GM23338 (cell line): Measurements from ENCODE around the gene DNAAF5. TPM values are rescaled to one million over a fixed set of nuclear protein-coding genes. Genes with fewer than 3 reads are reported as not detected.

Experiments used
- ATAC-seq: fragments of 200-7000 bp; cut with Tn5 transposase; 3 replicates; pipeline ENCODE4 v1.9.1; 2020
- DNase-seq: peaks from one replicate; pipeline ENCODE4 v3.0.0-alpha.2; 2015; ENCODE audit warnings: low spot score
- H2AFZ ChIP-seq: fragments of 200-600 bp; sonication (generic); 2 replicates; pipeline ENCODE4 v1.8.0; 2016; ENCODE audit warnings: antibody characterized with exemption, mild to moderate bottlenecking, moderate library complexity
- H3F3A ChIP-seq: fragments of 200-600 bp; sonication (generic); replicated peaks from 2 replicates; pipeline ENCODE4 v1.8.0; 2017; ENCODE audit warnings: antibody characterized with exemption, mixed run types, low read depth
- H3K27ac ChIP-seq: fragments of 200-600 bp; sonication (generic); 2 replicates; pipeline ENCODE4 v1.6.1; 2016; ENCODE audit warnings: low read depth
- H3K27me3 ChIP-seq: fragments of 200-600 bp; sonication (generic); 2 replicates; pipeline ENCODE4 v1.8.0; 2016; ENCODE audit warnings: mild to moderate bottlenecking, mixed run types, moderate library complexity; ENCODE audit not compliant: insufficient read depth
- H3K36me3 ChIP-seq: fragments of 200-600 bp; sonication (generic); 2 replicates; pipeline ENCODE4 v1.8.0; 2016; ENCODE audit warnings: mild to moderate bottlenecking; ENCODE audit not compliant: insufficient read depth
- H3K4me1 ChIP-seq: fragments of 200-600 bp; sonication (generic); 2 replicates; pipeline ENCODE4 v1.8.0; 2016; ENCODE audit warnings: mild to moderate bottlenecking, moderate library complexity; ENCODE audit not compliant: insufficient read depth
- H3K4me2 ChIP-seq: fragments of 200-600 bp; sonication (generic); 2 replicates; pipeline ENCODE4 v1.7.1; 2017; ENCODE audit warnings: mixed run types
- H3K4me3 ChIP-seq: fragments of 200-600 bp; sonication (generic); 2 replicates; pipeline ENCODE4 v1.6.1; 2016; ENCODE audit warnings: mixed run types
- H3K79me2 ChIP-seq: fragments of 200-600 bp; sonication (generic); replicated peaks from 2 replicates; pipeline ENCODE4 v1.8.0; 2017; ENCODE audit warnings: mild to moderate bottlenecking; ENCODE audit not compliant: insufficient read depth
- H3K9me2 ChIP-seq: fragments of 200-600 bp; sonication (generic); 2 replicates; pipeline ENCODE4 v1.8.0; 2017; ENCODE audit not compliant: insufficient read depth
- H4K20me1 ChIP-seq: fragments of 200-600 bp; sonication (generic); replicated peaks from 2 replicates; pipeline ENCODE4 v1.8.0; 2017; ENCODE audit warnings: mild to moderate bottlenecking; ENCODE audit not compliant: insufficient read depth
- H3K27ac Mint-ChIP-seq: 2 replicates; pipeline ENCODE4 v1.8.0; 2020; ENCODE audit warnings: inconsistent platforms, mild to moderate bottlenecking, moderate library complexity, mixed read lengths
- H3K27me3 Mint-ChIP-seq: 3 replicates; pipeline ENCODE4 v1.8.0; 2022; ENCODE audit warnings: low read depth, mild to moderate bottlenecking, moderate library complexity, mixed read lengths, inconsistent platforms; ENCODE audit not compliant: insufficient read depth, poor library complexity
- H3K36me3 Mint-ChIP-seq: 3 replicates; pipeline ENCODE4 v1.8.0; 2021; ENCODE audit warnings: low read depth, mild to moderate bottlenecking, inconsistent platforms, moderate library complexity, mixed read lengths
- H3K4me1 Mint-ChIP-seq: 3 replicates; pipeline ENCODE4 v1.8.0; 2020; ENCODE audit warnings: mild to moderate bottlenecking, inconsistent platforms, mixed read lengths
- H3K4me3 Mint-ChIP-seq: 3 replicates; pipeline ENCODE4 v1.8.0; 2021; ENCODE audit warnings: moderate library complexity, mild to moderate bottlenecking, inconsistent platforms, mixed read lengths
- H3K9me3 Mint-ChIP-seq: 3 replicates; pipeline ENCODE4 v1.8.0; 2020; ENCODE audit warnings: moderate library complexity, mild to moderate bottlenecking, inconsistent platforms, mixed read lengths
- CREB1 ChIP-seq: fragments of 250-450 bp; sonication (Bioruptor Pico); IDR thresholded peaks from 2 replicates; pipeline ENCODE4 v1.5.0; 2020; ENCODE audit warnings: low read depth, mild to moderate bottlenecking, moderate library complexity
- CTCF ChIP-seq, 2 experiments: fragments of 200-600 bp in 1 of 2; sonication (generic) in 1 of 2; conservative IDR thresholded peaks; 2 replicates each; pipeline versions ENCODE4 v1.5.1 to v1.6.1; 2016 to 2017; ENCODE audit warnings: antibody characterized with exemption in 2 of 2, low read depth in 2 of 2, mild to moderate bottlenecking in 2 of 2, moderate library complexity in 1 of 2
- ETS1 ChIP-seq: IDR thresholded peaks from 2 replicates; pipeline ENCODE4 v1.6.1; 2016; ENCODE audit warnings: antibody characterized with exemption
- EZH2 ChIP-seq: fragments of 200-600 bp; sonication (generic); IDR thresholded peaks from one replicate; pipeline ENCODE4 v1.8.0; 2017; ENCODE audit warnings: antibody characterized with exemption, mild to moderate bottlenecking, low read depth; ENCODE audit not compliant: unreplicated experiment
- EZH2phosphoT487 ChIP-seq: fragments of 200-600 bp; sonication (generic); IDR thresholded peaks from one replicate; pipeline ENCODE4 v1.8.1; 2018; ENCODE audit warnings: antibody characterized with exemption; ENCODE audit not compliant: unreplicated experiment
- JUNB ChIP-seq: IDR thresholded peaks from one replicate; pipeline ENCODE4 v1.6.1; 2016; ENCODE audit warnings: antibody characterized with exemption; ENCODE audit not compliant: unreplicated experiment
- NANOG ChIP-seq: IDR thresholded peaks from 2 replicates; pipeline ENCODE4 v1.6.1; 2016; ENCODE audit warnings: antibody characterized with exemption, borderline replicate concordance
- POLR2AphosphoS5 ChIP-seq: IDR thresholded peaks from 2 replicates; pipeline ENCODE4 v1.6.1; 2016; ENCODE audit warnings: antibody characterized with exemption, low read depth
- REST ChIP-seq: IDR thresholded peaks from one replicate; pipeline ENCODE4 v1.6.1; 2018; ENCODE audit warnings: antibody characterized with exemption; ENCODE audit not compliant: unreplicated experiment
- STAT1 ChIP-seq: IDR thresholded peaks from one replicate; pipeline ENCODE4 v1.6.1; 2016; ENCODE audit warnings: antibody characterized with exemption; ENCODE audit not compliant: unreplicated experiment
- ZNF114 ChIP-seq: fragments of 250-450 bp; sonication (Bioruptor Pico); IDR thresholded peaks from 2 replicates; pipeline ENCODE4 v1.5.0; 2020; ENCODE audit warnings: mild to moderate bottlenecking, moderate library complexity
- ZNF331 ChIP-seq: fragments of 250-450 bp; sonication (Bioruptor Pico); IDR thresholded peaks from 2 replicates; pipeline ENCODE4 v1.5.0; 2020; ENCODE audit warnings: low read depth, mild to moderate bottlenecking, moderate library complexity
- polyA plus RNA-seq: library from polyadenylated mRNA; unstranded; fragments of >200 nt; fragmentation: Nextera tagmentation; extraction: Ambion mirVana; gene quantifications from 2 replicates; pipeline ENCODE4 v1.2.1, GENCODE V29; 2016
- total RNA-seq: library from RNA; depleted of rRNA; stranded (reverse); fragments of >200 nt; shearing (Covaris generic); gene quantifications from 2 replicates; pipeline ENCODE4 v1.2.3, GENCODE V29; 2014
- TF ChIP-seq, protein P1 (sequence below): fragments of 250-450 bp; sonication (Bioruptor Pico); IDR thresholded peaks from 2 replicates; pipeline ENCODE4 v1.5.0; 2020; ENCODE audit warnings: mild to moderate bottlenecking, moderate library complexity

The DNAAF5 gene
- total and polyA plus RNA-seq, 2 experiments from 2014 or later, result 20.4 to 86.7 TPM

DNA sequence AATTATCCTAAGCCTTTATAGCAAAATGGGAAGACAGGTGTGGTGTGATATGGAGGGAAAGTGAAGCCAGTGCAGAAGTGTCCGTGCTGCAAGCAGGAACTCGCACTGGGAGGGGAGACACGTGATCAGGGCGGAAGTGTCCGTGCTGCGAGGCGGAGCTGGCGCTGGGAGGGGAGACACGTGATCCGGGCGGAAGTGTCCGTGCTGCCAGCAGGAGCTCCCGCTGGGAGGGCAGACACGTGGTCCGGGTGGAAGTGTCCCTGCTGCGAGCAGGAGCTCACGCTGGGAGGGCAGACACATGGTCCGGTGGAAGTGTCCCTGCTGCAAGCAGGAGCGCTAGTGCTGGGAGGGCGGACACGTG is 41.1 kb downstream of the DNAAF5 start:
- Mint-ChIP-seq H3K36me3 (peaks cover 50% of the 10 kb centered on the region), H3K27me3 (peaks cover 8% of the 10 kb centered on the region), H3K4me3 (no peak overlapping the region), H3K9me3 (no peaks in the 10 kb centered on the region; the same call in 2 of the 3 replicates), H3K27ac (no peak overlapping the region), H3K4me1 (no peaks in the 10 kb centered on the region; the same call in 2 of the 3 replicates)
- H3K4me1 ChIP-seq, result no peaks in the 10 kb centered on the region
- H3K4me3 ChIP-seq, result no peak overlapping the region
- H3K27ac ChIP-seq, result no peak overlapping the region
- DNase-seq (no peak), ATAC-seq (no peak)
- H3K79me2 ChIP-seq, result 0 out of 2 replicates have a peak, but pooled peaks cover 4% of the 10 kb centered on the region
- no peak overlapping the region for H2AFZ ChIP-seq
- H3K4me2 ChIP-seq, result no peak overlapping the region
- H3F3A ChIP-seq, result no peaks in the 10 kb centered on the region; the same call in 1 of the 2 replicates
- no peak for TF ChIP-seq ZNF114 (CRISPR knock-in tag)
- no peak for TF ChIP-seq CTCF (conservative IDR thresholded peaks at IDR 0.05; ENCODE audit: low read depth in 2 of 2)
- no peak for TF ChIP-seq JUNB
- no peak for TF ChIP-seq ETS1
- TF ChIP-seq, protein P1, sequence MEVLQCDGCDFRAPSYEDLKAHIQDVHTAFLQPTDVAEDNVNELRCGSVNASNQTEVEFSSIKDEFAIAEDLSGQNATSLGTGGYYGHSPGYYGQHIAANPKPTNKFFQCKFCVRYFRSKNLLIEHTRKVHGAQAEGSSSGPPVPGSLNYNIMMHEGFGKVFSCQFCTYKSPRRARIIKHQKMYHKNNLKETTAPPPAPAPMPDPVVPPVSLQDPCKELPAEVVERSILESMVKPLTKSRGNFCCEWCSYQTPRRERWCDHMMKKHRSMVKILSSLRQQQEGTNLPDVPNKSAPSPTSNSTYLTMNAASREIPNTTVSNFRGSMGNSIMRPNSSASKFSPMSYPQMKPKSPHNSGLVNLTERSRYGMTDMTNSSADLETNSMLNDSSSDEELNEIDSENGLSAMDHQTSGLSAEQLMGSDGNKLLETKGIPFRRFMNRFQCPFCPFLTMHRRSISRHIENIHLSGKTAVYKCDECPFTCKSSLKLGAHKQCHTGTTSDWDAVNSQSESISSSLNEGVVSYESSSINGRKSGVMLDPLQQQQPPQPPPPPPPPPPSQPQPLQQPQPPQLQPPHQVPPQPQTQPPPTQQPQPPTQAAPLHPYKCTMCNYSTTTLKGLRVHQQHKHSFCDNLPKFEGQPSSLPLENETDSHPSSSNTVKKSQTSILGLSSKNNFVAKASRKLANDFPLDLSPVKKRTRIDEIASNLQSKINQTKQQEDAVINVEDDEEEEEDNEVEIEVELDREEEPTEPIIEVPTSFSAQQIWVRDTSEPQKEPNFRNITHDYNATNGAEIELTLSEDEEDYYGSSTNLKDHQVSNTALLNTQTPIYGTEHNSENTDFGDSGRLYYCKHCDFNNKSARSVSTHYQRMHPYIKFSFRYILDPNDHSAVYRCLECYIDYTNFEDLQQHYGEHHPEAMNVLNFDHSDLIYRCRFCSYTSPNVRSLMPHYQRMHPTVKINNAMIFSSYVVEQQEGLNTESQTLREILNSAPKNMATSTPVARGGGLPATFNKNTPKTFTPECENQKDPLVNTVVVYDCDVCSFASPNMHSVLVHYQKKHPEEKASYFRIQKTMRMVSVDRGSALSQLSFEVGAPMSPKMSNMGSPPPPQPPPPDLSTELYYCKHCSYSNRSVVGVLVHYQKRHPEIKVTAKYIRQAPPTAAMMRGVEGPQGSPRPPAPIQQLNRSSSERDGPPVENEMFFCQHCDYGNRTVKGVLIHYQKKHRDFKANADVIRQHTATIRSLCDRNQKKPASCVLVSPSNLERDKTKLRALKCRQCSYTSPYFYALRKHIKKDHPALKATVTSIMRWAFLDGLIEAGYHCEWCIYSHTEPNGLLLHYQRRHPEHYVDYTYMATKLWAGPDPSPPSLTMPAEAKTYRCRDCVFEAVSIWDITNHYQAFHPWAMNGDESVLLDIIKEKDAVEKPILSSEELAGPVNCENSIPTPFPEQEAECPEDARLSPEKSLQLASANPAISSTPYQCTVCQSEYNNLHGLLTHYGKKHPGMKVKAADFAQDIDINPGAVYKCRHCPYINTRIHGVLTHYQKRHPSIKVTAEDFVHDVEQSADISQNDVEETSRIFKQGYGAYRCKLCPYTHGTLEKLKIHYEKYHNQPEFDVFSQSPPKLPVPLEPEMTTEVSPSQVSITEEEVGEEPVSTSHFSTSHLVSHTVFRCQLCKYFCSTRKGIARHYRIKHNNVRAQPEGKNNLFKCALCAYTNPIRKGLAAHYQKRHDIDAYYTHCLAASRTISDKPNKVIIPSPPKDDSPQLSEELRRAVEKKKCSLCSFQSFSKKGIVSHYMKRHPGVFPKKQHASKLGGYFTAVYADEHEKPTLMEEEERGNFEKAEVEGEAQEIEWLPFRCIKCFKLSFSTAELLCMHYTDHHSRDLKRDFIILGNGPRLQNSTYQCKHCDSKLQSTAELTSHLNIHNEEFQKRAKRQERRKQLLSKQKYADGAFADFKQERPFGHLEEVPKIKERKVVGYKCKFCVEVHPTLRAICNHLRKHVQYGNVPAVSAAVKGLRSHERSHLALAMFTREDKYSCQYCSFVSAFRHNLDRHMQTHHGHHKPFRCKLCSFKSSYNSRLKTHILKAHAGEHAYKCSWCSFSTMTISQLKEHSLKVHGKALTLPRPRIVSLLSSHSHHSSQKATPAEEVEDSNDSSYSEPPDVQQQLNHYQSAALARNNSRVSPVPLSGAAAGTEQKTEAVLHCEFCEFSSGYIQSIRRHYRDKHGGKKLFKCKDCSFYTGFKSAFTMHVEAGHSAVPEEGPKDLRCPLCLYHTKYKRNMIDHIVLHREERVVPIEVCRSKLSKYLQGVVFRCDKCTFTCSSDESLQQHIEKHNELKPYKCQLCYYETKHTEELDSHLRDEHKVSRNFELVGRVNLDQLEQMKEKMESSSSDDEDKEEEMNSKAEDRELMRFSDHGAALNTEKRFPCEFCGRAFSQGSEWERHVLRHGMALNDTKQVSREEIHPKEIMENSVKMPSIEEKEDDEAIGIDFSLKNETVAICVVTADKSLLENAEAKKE (CRISPR knock-in tag), result no peak
- TF ChIP-seq POLR2AphosphoS5, result no peak
- no peak for TF ChIP-seq CREB1 (CRISPR knock-in tag)
- no peak for TF ChIP-seq STAT1
- TF ChIP-seq EZH2, result no peak
- TF ChIP-seq NANOG, result no peak
- no peak for TF ChIP-seq EZH2phosphoT487
- no peak for TF ChIP-seq REST
- TF ChIP-seq ZNF331 (CRISPR knock-in tag), result no peak
- 0 out of 2 replicates have a peak, but pooled peaks cover 11% of the 10 kb centered on the region for H4K20me1 ChIP-seq
- H3K9me2 ChIP-seq, result no peaks in the 10 kb centered on the region
- peaks cover 19% of the 10 kb centered on the region for H3K36me3 ChIP-seq
- no peaks in the 10 kb centered on the region for H3K27me3 ChIP-seq
